ENCODE results near the gene RPL21.
"Not testable (repeated sequence)": the region's sequence is repeated elsewhere in the genome, so short reads cannot be mapped to it uniquely, and the experiment has no call there.

Gene RPL21

GRCh38 chr13:27251166-27252091 lies at the start of gene RPL21:
Gene RPL21 (plus strand): TSS chr13:27251558. CDS start chr13:27253777, 2,219 bp downstream.
- DNase-seq: peak; percentile 93

GRCh38 chr13:27201661-27202060 lies 49.7 kb upstream of the RPL21 start:
- no peak for DNase-seq

- no peak for DNase-seq
Observed at GRCh38 chr13:27203186-27203585, 48.2 kb upstream of the RPL21 start.

- no peak for DNase-seq
Observed at GRCh38 chr13:27203854-27204253, 47.5 kb upstream of the RPL21 start.

GRCh38 chr13:27208514-27208913 lies 42.8 kb upstream of the RPL21 start:
- no peak for DNase-seq

GRCh38 chr13:27211271-27211670 lies 40.1 kb upstream of the RPL21 start:
- no peak for DNase-seq

- DNase-seq: no peak
Observed at GRCh38 chr13:27211771-27212364, 39.5 kb upstream of the RPL21 start.

GRCh38 chr13:27213386-27213785 lies 38.0 kb upstream of the RPL21 start:
- DNase-seq: not testable (repeated sequence)

- not testable (repeated sequence) for DNase-seq
Observed at GRCh38 chr13:27217791-27218190, 33.6 kb upstream of the RPL21 start.

- not testable (repeated sequence) for DNase-seq
Observed at GRCh38 chr13:27218861-27219260, 32.5 kb upstream of the RPL21 start.

GRCh38 chr13:27219611-27220010 lies 31.7 kb upstream of the RPL21 start:
- no peak for DNase-seq

- not testable (repeated sequence) for DNase-seq
Observed at GRCh38 chr13:27222100-27222499, 29.3 kb upstream of the RPL21 start.

- DNase-seq: no peak
Observed at GRCh38 chr13:27226991-27227390, 24.4 kb upstream of the RPL21 start.

GRCh38 chr13:27228131-27228530 lies 23.2 kb upstream of the RPL21 start:
- DNase-seq: no peak

- DNase-seq: no peak
Observed at GRCh38 chr13:27229642-27230041, 21.7 kb upstream of the RPL21 start.

GRCh38 chr13:27233964-27234363 lies 17.4 kb upstream of the RPL21 start:
- no peak for DNase-seq

- DNase-seq: no peak
Observed at GRCh38 chr13:27236478-27236877, 14.9 kb upstream of the RPL21 start.

- DNase-seq: no peak
Observed at GRCh38 chr13:27242702-27243101, 8.7 kb upstream of the RPL21 start.

- no peak for DNase-seq
Observed at GRCh38 chr13:27245610-27246009, 5.7 kb upstream of the RPL21 start.

GRCh38 chr13:27250833-27251165 lies 559 bp upstream of the RPL21 start:
- no peak for DNase-seq

- DNase-seq: no peak
Observed at GRCh38 chr13:27252467-27252866, 1.1 kb downstream of the RPL21 start.

- DNase-seq: no peak
Observed at GRCh38 chr13:27257233-27257568, 5.8 kb downstream of the RPL21 start.

- DNase-seq: no peak
Observed at GRCh38 chr13:27257648-27258253, 6.4 kb downstream of the RPL21 start.
